ENCODE data around the gene HUWE1. TPM values are rescaled to one million over a fixed set of nuclear protein-coding genes. Genes with fewer than 3 reads are reported as not detected.

The HUWE1 gene
- total and polyA plus RNA-seq, 2 donors (not counting 1 experiment from before 2014, with no cell fraction given), result 45.2 to 210 TPM

DNA sequence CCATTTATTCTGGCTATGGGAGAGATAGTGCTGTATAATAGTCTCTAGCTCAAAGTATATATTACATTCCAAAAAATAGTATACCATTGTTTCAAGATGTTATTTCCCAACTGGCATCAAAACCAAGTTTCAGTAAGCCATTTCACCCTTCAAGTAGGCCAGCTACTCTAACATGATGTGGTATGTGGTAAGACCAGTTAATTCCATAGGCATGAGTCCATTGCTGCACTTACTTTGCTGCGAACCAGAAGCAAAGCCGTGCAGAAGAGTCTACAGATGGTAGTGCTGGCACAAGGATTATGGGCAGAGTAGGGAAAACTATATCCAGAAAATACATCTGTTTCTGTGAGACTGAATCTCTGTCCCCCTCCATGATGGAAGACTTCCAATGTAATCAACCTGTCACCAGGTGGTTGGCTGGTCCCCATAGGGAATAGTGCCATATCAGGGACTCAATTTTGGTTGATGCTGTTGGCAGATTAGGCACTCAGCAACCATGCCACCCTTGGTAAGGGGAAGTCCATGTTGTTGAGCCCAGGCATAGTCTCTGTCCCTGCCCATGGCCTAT lies 202.6 kb downstream of the HUWE1 start:
- no peak overlapping the region for H3K27ac Mint-ChIP-seq

DNA sequence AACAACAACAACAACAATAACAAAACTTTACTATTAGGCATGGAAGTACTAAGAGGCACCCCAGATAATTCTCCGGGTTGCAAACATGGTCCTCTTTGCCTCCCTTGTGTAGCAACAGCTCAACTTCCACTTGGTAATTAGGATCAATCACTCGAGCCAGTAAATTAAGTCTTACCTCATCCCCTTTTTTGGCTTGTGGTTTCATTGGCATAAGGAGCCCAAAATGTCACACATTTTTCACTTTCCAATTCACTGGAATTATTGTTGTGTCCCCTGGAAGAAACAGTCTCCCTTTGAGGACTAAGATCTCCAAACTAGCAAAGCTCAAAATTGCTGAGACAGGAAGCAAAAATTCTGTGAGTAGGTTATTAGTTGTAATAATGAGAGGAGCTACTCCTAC lies 203.1 kb downstream of the HUWE1 start:
- CTCF ChIA-PET, result interaction anchor here (1.0 to 4.0 kb wide), 2 partner anchors 165 to 170 kb away, joined by 4 to 35 read pairs; no protein-coding TSS in a partner anchor
- Mint-ChIP-seq H3K27ac (no peak overlapping the region), H3K27me3 (peaks cover 4% of the 10 kb centered on the region), H3K4me3 (no peak overlapping the region), H3K9me3 (ENCODE audit: insufficient read depth) (no peaks in the 10 kb centered on the region), H3K4me1 (peaks cover 3% of the 10 kb centered on the region)
- 100% methylated on average over 1 of the region's 2 CpGs for WGBS (ENCODE audit: insufficient coverage)
- ATAC-seq (ENCODE audit: low read depth) (no peak), DNase-seq (no peak)
- H3K4me3 ChIP-seq (ENCODE audit: control extremely low read depth in 1 of 5, extremely low read depth in 1 of 5, insufficient read depth in 1 of 5, low read depth in 2 of 5, low read length in 4 of 5), result no peak overlapping the region
- H2AFZ ChIP-seq (ENCODE audit: insufficient read depth, low read depth, low read length, poor library complexity, severe bottlenecking), result no peak overlapping the region
- no peak overlapping the region for H3K27ac ChIP-seq (ENCODE audit: low read length in 2 of 2)
- no peaks in the 10 kb centered on the region for H3K4me1 ChIP-seq (ENCODE audit: control insufficient read depth in 2 of 2, insufficient read depth in 2 of 2, low read length in 2 of 2)
- no peaks in the 10 kb centered on the region for H3K79me2 ChIP-seq (ENCODE audit: control insufficient read depth, insufficient read depth, low read length)
- H3K9ac ChIP-seq (ENCODE audit: low read length), result no peak overlapping the region
- POLR2A ChIA-PET, result no interaction called here
- H3K36me3 ChIP-seq (replicated peaks in 1 of 2; ENCODE audit: control extremely low read depth in 1 of 2, control insufficient read depth in 1 of 2, extremely low read depth in 1 of 2, insufficient read depth in 2 of 2, low read length in 1 of 2), result no peaks in the 10 kb centered on the region
- no peaks in the 10 kb centered on the region for H3K9me3 ChIP-seq (ENCODE audit: control extremely low read depth in 1 of 3, control insufficient read depth in 2 of 3, insufficient read depth in 1 of 3, low read length in 2 of 3)
- H4K20me1 ChIP-seq (ENCODE audit: control insufficient read depth, insufficient read depth, low read length, poor library complexity, severe bottlenecking), result no peaks in the 10 kb centered on the region
- no peak for TF ChIP-seq EZH2 (IDR thresholded peaks at IDR 0.05; ENCODE audit: borderline replicate concordance, insufficient read depth, low read depth, low read length, poor library complexity, severe bottlenecking)
- TF ChIP-seq, protein P1, sequence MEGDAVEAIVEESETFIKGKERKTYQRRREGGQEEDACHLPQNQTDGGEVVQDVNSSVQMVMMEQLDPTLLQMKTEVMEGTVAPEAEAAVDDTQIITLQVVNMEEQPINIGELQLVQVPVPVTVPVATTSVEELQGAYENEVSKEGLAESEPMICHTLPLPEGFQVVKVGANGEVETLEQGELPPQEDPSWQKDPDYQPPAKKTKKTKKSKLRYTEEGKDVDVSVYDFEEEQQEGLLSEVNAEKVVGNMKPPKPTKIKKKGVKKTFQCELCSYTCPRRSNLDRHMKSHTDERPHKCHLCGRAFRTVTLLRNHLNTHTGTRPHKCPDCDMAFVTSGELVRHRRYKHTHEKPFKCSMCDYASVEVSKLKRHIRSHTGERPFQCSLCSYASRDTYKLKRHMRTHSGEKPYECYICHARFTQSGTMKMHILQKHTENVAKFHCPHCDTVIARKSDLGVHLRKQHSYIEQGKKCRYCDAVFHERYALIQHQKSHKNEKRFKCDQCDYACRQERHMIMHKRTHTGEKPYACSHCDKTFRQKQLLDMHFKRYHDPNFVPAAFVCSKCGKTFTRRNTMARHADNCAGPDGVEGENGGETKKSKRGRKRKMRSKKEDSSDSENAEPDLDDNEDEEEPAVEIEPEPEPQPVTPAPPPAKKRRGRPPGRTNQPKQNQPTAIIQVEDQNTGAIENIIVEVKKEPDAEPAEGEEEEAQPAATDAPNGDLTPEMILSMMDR (IDR thresholded peaks at IDR 0.05), result no peak
- H3K4me2 ChIP-seq (replicated peaks; ENCODE audit: low read depth, low read length, poor library complexity, severe bottlenecking), result no peak overlapping the region
- no peaks in the 10 kb centered on the region for H3K27me3 ChIP-seq (replicated peaks in 1 of 4; ENCODE audit: control extremely low read depth in 1 of 4, control insufficient read depth in 3 of 4, insufficient read depth in 4 of 4, low read length in 3 of 4)
- intact Hi-C loops (cut with micrococcal nuclease), result no loop called here

More for the DNA sequence above, 202.6 kb downstream of the HUWE1 start:
- no peak overlapping the region for H3K4me3 Mint-ChIP-seq
- Histone ChIP-seq H3K27ac (ENCODE audit: low read length in 2 of 2) (no peak overlapping the region), H3K79me2 (ENCODE audit: control insufficient read depth, insufficient read depth, low read length) (no peaks in the 10 kb centered on the region), H3K9me3 (ENCODE audit: control extremely low read depth in 1 of 3, control insufficient read depth in 2 of 3, insufficient read depth in 1 of 3, low read length in 2 of 3) (no peaks in the 10 kb centered on the region), H3K9ac (ENCODE audit: low read length) (no peak overlapping the region), H3K4me1 (ENCODE audit: control insufficient read depth in 2 of 2, insufficient read depth in 2 of 2, low read length in 2 of 2) (no peaks in the 10 kb centered on the region), H3K36me3 (replicated peaks in 1 of 2; ENCODE audit: control extremely low read depth in 1 of 2, control insufficient read depth in 1 of 2, extremely low read depth in 1 of 2, insufficient read depth in 2 of 2, low read length in 1 of 2) (no peaks in the 10 kb centered on the region), H3K4me3 (ENCODE audit: control extremely low read depth in 1 of 5, extremely low read depth in 1 of 5, insufficient read depth in 1 of 5, low read depth in 2 of 5, low read length in 4 of 5) (no peak overlapping the region), H2AFZ (ENCODE audit: insufficient read depth, low read depth, low read length, poor library complexity, severe bottlenecking) (no peak overlapping the region), H3K4me2 (replicated peaks; ENCODE audit: low read depth, low read length, poor library complexity, severe bottlenecking) (no peak overlapping the region), H4K20me1 (ENCODE audit: control insufficient read depth, insufficient read depth, low read length, poor library complexity, severe bottlenecking) (no peaks in the 10 kb centered on the region), H3K27me3 (replicated peaks in 1 of 4; ENCODE audit: control extremely low read depth in 1 of 4, control insufficient read depth in 3 of 4, insufficient read depth in 4 of 4, low read length in 3 of 4) (no peaks in the 10 kb centered on the region)
- TF ChIP-seq EZH2 (IDR thresholded peaks at IDR 0.05; ENCODE audit: borderline replicate concordance, insufficient read depth, low read depth, low read length, poor library complexity, severe bottlenecking), result no peak
- TF ChIP-seq, protein P1 (IDR thresholded peaks at IDR 0.05), result no peak
- ChIA-PET CTCF (interaction anchor here (1.0 to 4.0 kb wide), 2 partner anchors 166 to 170 kb away, joined by 4 to 35 read pairs; no protein-coding TSS in a partner anchor), POLR2A (no interaction called here)
- no peaks in the 10 kb centered on the region for H3K9me3 Mint-ChIP-seq (ENCODE audit: insufficient read depth)
- WGBS (ENCODE audit: insufficient coverage), result no CpG with 5 or more reads among the region's 2 CpGs
- no peak for DNase-seq
- H3K27me3 Mint-ChIP-seq, result peaks cover 4% of the 10 kb centered on the region
- no peak for ATAC-seq (ENCODE audit: low read depth)
- H3K4me1 Mint-ChIP-seq, result peaks cover 3% of the 10 kb centered on the region
- intact Hi-C loops (cut with micrococcal nuclease), result no loop called here
